DMS153 treated with DMSO at 0.1 percent for 48 hours (cell line): ENCODE data around the gene WDFY4.
"Not testable (repeated sequence)": the region's sequence is repeated elsewhere in the genome, so short reads cannot be mapped to it uniquely, and the experiment has no call there.

ENCODE experiments used
- DNase-seq: peaks from one replicate; lab custom pipeline; 2025; ENCODE audit not compliant: unreplicated experiment; lab: John Stamatoyannopoulos, UW

WDFY4 gene, protein sequence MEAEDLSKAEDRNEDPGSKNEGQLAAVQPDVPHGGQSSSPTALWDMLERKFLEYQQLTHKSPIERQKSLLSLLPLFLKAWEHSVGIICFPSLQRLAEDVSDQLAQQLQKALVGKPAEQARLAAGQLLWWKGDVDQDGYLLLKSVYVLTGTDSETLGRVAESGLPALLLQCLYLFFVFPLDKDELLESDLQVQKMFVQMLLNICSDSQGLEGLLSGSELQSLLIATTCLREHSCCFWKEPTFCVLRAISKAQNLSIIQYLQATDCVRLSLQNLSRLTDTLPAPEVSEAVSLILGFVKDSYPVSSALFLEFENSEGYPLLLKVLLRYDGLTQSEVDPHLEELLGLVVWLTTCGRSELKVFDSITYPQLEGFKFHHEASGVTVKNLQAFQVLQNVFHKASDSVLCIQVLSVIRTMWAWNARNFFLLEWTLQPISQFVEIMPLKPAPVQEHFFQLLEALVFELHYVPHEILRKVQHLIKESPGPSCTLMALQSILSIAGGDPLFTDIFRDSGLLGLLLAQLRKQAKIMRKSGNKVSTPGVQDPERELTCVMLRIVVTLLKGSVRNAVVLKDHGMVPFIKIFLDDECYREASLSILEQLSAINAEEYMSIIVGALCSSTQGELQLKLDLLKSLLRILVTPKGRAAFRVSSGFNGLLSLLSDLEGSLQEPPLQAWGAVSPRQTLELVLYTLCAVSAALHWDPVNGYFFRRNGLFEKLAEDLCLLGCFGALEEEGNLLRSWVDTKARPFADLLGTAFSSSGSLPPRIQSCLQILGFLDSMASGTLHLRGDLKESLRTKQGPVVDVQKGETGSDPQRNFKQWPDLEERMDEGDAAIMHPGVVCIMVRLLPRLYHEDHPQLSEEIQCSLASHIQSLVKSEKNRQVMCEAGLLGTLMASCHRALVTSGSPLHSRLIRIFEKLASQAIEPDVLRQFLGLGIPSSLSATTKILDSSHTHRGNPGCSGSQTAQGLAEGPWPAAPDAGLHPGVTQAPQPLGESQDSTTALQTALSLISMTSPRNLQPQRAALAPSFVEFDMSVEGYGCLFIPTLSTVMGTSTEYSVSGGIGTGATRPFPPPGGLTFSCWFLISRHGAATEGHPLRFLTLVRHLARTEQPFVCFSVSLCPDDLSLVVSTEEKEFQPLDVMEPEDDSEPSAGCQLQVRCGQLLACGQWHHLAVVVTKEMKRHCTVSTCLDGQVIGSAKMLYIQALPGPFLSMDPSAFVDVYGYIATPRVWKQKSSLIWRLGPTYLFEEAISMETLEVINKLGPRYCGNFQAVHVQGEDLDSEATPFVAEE (N-terminal part only)

GRCh38 chr10:48684792-48685623, at the start of gene WDFY4:
WDFY4 (plus strand) TSS chr10:48684873; CDS start chr10:48709733, 24,860 bp downstream.
- no peak for DNase-seq

DNA sequence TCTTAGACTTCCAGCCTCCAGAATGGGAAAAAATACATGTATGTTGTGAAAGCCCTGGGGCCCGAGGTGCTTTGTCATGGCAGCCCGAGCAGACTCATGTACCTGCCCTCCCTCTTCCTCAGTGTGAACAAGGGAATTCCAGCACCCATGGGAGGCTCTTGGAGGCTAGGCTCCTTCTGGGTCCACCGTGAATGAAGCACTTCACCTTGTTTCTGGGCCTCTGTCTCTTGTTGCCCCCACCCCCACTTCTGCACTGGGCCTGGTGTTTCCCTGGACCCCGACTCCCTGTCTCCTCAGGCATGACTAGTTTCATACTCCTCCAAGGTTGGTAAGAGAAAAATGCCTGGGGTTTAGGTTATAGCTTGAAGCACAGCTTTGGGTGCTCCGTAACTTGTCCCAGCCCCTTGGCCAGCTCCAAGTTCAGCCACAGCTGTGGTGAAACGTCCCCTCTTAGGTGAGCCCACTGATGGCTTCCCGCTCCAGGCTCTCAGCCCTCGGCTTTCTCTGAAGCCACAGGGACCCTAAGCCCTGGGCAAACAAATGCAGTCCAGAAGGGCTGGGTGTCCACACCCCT, 49.6 kb upstream of the WDFY4 start:
- DNase-seq, result no peak

DNA sequence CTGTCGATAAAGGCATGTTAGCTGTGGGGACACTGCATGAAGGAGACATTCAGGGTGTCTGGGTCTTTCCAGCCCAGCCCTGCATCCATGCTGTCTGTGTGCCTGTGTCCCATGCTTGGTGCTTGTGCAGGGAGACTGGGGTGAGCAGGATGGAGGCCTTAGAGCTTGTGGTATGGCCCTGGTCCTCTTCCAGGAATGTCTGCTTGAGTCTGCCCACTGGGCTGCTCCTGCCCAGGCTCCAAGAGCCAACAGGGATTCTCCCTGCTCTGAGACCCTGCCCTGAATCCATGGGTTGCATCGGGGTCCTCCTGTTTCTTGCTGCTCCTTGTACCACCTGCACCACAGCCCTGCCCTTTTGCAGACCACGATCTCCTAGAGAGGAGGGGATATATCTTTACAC, 48.4 kb upstream of the WDFY4 start:
- no peak for DNase-seq

DNA sequence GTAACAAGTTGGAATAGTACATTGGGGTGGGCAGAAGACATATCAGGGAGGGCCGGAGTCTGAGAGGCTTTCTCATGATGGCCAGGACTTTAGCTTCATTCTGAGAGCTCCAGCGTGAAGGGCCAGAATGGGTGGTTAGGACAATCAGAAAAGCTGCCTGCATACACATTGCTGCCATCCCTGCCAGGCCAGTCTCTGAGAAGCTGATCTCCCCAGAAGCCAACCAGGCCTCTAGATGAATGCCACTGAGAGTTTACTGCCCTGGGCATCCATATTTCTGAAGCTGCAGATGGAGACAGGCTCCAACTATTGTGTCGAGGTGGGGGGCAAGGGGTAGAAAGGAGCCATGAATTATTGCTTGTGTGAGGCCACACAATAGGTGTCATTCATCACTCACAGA, 47.8 kb upstream of the WDFY4 start:
- DNase-seq, result no peak

DNA sequence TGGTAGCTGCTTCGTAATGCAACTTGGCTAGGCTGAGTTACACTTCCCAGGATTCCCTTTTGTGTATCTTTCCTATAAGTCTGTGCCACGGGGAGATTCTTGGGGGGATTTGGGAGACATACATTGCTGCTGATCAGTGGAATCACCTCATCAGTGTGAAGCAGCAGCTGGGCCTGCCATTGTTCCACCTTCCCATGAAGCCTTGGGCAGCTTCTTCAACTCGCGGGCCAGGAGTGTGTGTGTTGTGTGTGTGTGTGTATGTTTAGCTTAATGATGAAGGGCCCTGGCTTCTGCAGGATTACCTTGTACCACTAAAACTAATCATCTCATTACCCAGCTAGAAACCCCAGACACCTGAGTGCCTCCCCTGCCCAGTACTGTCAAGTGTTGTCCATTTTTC, 46.5 kb upstream of the WDFY4 start:
- DNase-seq, result no peak

GRCh38 chr10:48638739-48639527, 45.7 kb upstream of the WDFY4 start:
- no peak for DNase-seq

GRCh38 chr10:48639632-48640031, 45.0 kb upstream of the WDFY4 start:
- DNase-seq, result no peak

- DNase-seq, result no peak
These were observed 44.3 kb upstream of the WDFY4 start for GRCh38 chr10:48640326-48640725.

- not testable (repeated sequence) for DNase-seq
These were observed 43.5 kb upstream of the WDFY4 start for GRCh38 chr10:48641099-48641690.

DNA sequence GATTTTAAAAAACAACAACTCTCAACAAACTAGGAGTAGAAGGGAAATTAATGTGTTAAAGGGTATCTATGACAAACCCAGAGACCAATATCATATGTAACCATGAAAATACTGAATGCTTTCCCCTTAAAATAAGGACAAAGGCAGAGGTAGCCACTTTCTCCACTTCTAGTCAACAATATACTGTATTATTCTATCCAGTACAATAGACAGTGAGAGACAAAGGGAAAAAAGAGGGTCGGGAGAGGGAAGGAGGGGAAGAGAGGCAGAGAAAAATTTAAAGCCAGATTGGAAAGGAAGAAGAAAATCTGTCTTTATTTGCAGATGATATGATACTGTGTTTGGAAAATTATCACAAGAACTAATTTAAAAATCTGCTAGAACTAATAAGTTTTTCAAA, 39.1 kb upstream of the WDFY4 start:
- DNase-seq, result no peak

DNA sequence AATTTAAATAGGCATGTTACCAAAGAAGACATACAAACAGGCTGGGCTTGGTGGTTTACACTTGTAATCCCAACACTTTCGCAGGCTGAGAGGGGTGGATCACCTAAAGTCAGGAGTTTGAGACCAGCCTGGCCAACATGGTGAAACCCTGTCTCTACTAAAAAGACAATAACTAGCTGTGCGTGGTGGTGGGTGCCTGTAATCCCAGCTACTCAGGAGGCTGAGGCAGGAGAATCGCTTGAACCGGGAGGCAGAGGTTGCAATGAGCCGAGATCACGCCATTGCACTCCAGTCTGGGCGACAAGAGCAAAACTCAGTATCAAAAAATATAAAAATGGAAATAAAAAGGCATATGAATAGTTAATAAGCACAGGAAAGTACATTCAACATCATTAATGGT, 37.6 kb upstream of the WDFY4 start:
- not testable (repeated sequence) for DNase-seq

GRCh38 chr10:48648172-48648942, 36.3 kb upstream of the WDFY4 start:
- no peak for DNase-seq

- DNase-seq, result no peak
These were observed 35.2 kb upstream of the WDFY4 start for GRCh38 chr10:48649349-48649944.

- DNase-seq, result no peak
These were observed 33.4 kb upstream of the WDFY4 start for GRCh38 chr10:48651293-48651692.

- DNase-seq, result no peak
These were observed 32.8 kb upstream of the WDFY4 start for GRCh38 chr10:48651839-48652238.

GRCh38 chr10:48652344-48652743, 32.3 kb upstream of the WDFY4 start:
- DNase-seq, result no peak

- no peak for DNase-seq
These were observed 31.3 kb upstream of the WDFY4 start for GRCh38 chr10:48653347-48653746.
